ENCODE results near the gene GPR183.

Gene GPR183

GRCh38 chr13:99327761-99328160 lies 20.6 kb upstream of the GPR183 start:
- no peaks in the 10 kb centered on the region for H3K27me3 Mint-ChIP-seq

DNA sequence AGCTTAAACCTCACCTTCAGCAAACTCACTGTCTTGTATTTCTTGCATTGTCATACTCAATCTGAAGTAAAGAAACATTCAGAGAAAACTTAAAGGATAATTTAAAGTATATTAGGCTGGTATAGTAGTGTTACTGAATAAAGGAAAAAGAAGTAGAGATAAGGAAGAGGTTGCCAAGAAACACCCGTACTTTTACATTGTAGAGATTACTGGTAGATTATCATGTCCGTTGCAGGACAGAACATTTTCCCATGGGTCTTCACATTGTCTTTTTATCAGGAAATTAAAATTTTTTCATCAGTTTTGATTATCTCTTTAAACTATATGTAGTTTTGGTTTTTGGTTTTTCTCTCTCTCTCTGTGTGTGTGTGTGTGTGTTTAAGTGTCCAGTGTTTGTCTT lies 19.9 kb upstream of the GPR183 start:
- H3K27ac Mint-ChIP-seq, result no peak overlapping the region
- H3K4me1 Mint-ChIP-seq (ENCODE audit: low read depth), result peaks cover 78% of the 10 kb centered on the region
- H3K4me3 Mint-ChIP-seq, result no peak overlapping the region
- H3K27me3 Mint-ChIP-seq, result no peaks in the 10 kb centered on the region
- H3K36me3 Mint-ChIP-seq (ENCODE audit: low read depth), result peaks cover 75% of the 10 kb centered on the region
- DNase-seq, result no peak
- H3K9me3 Mint-ChIP-seq, result no peaks in the 10 kb centered on the region

More at GRCh38 chr13:99327761-99328160, 20.6 kb upstream of the GPR183 start:
- H3K36me3 Mint-ChIP-seq (ENCODE audit: low read depth), result peaks cover 81% of the 10 kb centered on the region
- H3K4me1 Mint-ChIP-seq (ENCODE audit: low read depth), result peaks cover 78% of the 10 kb centered on the region
- H3K9me3 Mint-ChIP-seq, result no peaks in the 10 kb centered on the region
- no peak overlapping the region for H3K4me3 Mint-ChIP-seq
- H3K27ac Mint-ChIP-seq, result no peak overlapping the region
- DNase-seq, result no peak

- Mint-ChIP-seq H3K27me3 (no peaks in the 10 kb centered on the region), H3K36me3 (ENCODE audit: low read depth) (peaks cover 68% of the 10 kb centered on the region), H3K9me3 (no peaks in the 10 kb centered on the region), H3K4me1 (ENCODE audit: low read depth) (peaks cover 78% of the 10 kb centered on the region), H3K4me3 (no peak overlapping the region), H3K27ac (peak overlapping the region; percentile 89)
- DNase-seq, result no peak
These were observed 18.8 kb upstream of the GPR183 start for GRCh38 chr13:99326012-99326411.

- Mint-ChIP-seq H3K4me1 (ENCODE audit: low read depth) (peaks cover 87% of the 10 kb centered on the region), H3K27me3 (no peaks in the 10 kb centered on the region), H3K36me3 (ENCODE audit: low read depth) (peaks cover 66% of the 10 kb centered on the region), H3K9me3 (no peaks in the 10 kb centered on the region), H3K4me3 (peak overlapping the region; percentile 34), H3K27ac (peak overlapping the region; percentile 98)
- no peak for DNase-seq
These were observed 16.3 kb upstream of the GPR183 start for GRCh38 chr13:99323488-99323887.

DNA sequence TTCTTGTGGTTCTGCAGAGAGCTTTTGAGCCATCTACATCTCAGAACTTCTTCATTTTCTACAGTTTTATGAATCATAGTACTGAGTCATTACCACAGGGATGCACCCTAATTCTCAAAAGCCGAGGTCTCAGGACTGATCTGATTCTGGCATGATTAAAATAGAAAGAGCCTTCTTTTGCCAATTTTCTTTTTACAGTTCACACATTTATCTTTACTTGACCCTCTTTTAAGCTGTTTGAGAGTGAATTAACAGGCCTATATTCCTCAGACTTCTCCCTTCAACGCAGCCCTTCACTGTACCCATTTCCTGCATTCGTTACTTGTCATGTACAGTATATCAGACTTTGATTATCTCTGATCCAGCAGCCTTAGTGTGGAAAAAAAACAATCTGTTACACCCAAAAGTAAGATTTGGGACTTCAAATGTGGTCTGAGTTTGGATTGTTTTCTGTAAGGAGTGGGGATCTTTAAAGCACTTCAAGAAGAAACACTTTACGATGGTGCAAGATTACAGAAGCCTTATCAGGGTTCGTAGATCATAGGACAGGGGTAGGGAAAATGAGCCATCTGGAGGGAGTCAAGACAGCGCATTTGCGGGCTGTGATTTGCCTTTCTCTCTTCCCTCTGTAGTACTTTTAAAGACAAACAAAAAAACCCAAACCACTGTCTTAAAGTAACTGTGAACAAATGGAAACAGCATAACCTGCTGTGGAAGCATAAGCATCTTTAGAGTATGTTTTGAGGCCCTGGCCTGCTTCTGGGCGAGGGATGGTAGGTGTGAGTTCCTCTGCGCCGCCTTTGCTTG lies 15.3 kb upstream of the GPR183 start:
- Mint-ChIP-seq H3K27ac (peak overlapping the region; percentile 98), H3K4me3 (peak overlapping the region; percentile 44), H3K4me1 (ENCODE audit: low read depth) (peaks cover 88% of the 10 kb centered on the region), H3K27me3 (no peaks in the 10 kb centered on the region), H3K9me3 (no peaks in the 10 kb centered on the region), H3K36me3 (ENCODE audit: low read depth) (peaks cover 72% of the 10 kb centered on the region)
- DNase-seq, result no peak

DNA sequence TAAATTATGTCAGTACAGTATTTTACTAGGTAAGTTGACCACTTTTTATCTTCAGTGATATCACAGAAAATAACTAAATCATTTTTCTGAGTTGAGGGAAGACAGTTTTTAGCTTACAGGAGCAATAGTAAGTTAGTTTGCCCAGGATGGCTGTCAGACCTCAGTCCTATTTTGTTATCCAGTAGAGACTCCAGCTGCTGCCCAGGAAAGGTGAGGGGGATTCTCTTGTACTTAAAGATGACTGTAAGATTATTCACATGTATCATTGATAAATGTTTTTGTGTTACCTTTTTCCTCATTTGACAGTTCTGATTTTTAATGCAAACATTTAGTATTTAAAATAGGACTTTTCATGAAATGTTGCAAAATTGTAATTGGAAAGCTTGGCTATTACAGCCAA lies 14.5 kb upstream of the GPR183 start:
- H3K4me3 Mint-ChIP-seq, result peak overlapping the region; percentile 44
- peaks cover 73% of the 10 kb centered on the region for H3K36me3 Mint-ChIP-seq (ENCODE audit: low read depth)
- H3K27me3 Mint-ChIP-seq, result no peaks in the 10 kb centered on the region
- H3K27ac Mint-ChIP-seq, result peak overlapping the region; percentile 98
- H3K9me3 Mint-ChIP-seq, result no peaks in the 10 kb centered on the region
- H3K4me1 Mint-ChIP-seq (ENCODE audit: low read depth), result peaks cover 89% of the 10 kb centered on the region
- DNase-seq, result no peak

GRCh38 chr13:99320693-99321481 lies 13.7 kb upstream of the GPR183 start:
- H3K9me3 Mint-ChIP-seq, result no peaks in the 10 kb centered on the region
- DNase-seq, result no peak
- peak overlapping the region; percentile 29 for H3K4me3 Mint-ChIP-seq
- H3K27ac Mint-ChIP-seq, result peak overlapping the region; percentile 98
- H3K27me3 Mint-ChIP-seq, result no peaks in the 10 kb centered on the region
- H3K36me3 Mint-ChIP-seq (ENCODE audit: low read depth), result peaks cover 74% of the 10 kb centered on the region
- peaks cover 89% of the 10 kb centered on the region for H3K4me1 Mint-ChIP-seq (ENCODE audit: low read depth)

- H3K4me1 Mint-ChIP-seq (ENCODE audit: low read depth), result peaks cover 87% of the 10 kb centered on the region
- no peaks in the 10 kb centered on the region for H3K9me3 Mint-ChIP-seq
- peak overlapping the region; percentile 2 for H3K4me3 Mint-ChIP-seq
- DNase-seq, result no peak
- H3K36me3 Mint-ChIP-seq (ENCODE audit: low read depth), result peaks cover 67% of the 10 kb centered on the region
- no peaks in the 10 kb centered on the region for H3K27me3 Mint-ChIP-seq
- H3K27ac Mint-ChIP-seq, result peak overlapping the region; percentile 99
These were observed 9.6 kb upstream of the GPR183 start for GRCh38 chr13:99316657-99317256.

DNA sequence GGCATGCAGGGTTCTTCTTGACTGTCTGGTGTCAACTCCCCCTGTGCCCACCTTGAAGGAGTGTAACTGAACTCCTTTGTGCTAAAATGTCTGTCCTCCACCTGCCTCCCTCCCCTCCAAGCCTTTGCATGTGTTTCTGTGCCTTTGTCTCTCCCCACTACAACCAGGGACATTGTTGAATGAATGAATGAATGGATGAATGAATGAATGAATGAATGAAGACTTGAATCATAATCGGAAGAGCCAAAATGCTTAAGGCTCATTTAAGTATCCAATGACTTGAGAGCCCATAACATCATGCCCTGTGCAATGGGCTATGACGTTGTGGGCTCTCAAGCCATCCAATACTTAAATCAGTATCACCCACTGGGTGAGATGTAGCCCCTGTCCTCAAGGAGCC lies 9.0 kb upstream of the GPR183 start:
- H3K36me3 Mint-ChIP-seq (ENCODE audit: low read depth), result peaks cover 67% of the 10 kb centered on the region
- no peak for DNase-seq
- H3K9me3 Mint-ChIP-seq, result no peaks in the 10 kb centered on the region
- H3K4me1 Mint-ChIP-seq (ENCODE audit: low read depth), result peaks cover 87% of the 10 kb centered on the region
- no peaks in the 10 kb centered on the region for H3K27me3 Mint-ChIP-seq
- H3K4me3 Mint-ChIP-seq, result no peak overlapping the region
- peak overlapping the region; percentile 99 for H3K27ac Mint-ChIP-seq

GRCh38 chr13:99315186-99315585 lies 8.0 kb upstream of the GPR183 start:
- H3K36me3 Mint-ChIP-seq (ENCODE audit: low read depth), result peaks cover 68% of the 10 kb centered on the region
- H3K27me3 Mint-ChIP-seq, result no peaks in the 10 kb centered on the region
- H3K27ac Mint-ChIP-seq, result peak overlapping the region; percentile 99
- no peak for DNase-seq
- peaks cover 88% of the 10 kb centered on the region for H3K4me1 Mint-ChIP-seq (ENCODE audit: low read depth)
- peak overlapping the region; percentile 69 for H3K4me3 Mint-ChIP-seq
- no peaks in the 10 kb centered on the region for H3K9me3 Mint-ChIP-seq

DNA sequence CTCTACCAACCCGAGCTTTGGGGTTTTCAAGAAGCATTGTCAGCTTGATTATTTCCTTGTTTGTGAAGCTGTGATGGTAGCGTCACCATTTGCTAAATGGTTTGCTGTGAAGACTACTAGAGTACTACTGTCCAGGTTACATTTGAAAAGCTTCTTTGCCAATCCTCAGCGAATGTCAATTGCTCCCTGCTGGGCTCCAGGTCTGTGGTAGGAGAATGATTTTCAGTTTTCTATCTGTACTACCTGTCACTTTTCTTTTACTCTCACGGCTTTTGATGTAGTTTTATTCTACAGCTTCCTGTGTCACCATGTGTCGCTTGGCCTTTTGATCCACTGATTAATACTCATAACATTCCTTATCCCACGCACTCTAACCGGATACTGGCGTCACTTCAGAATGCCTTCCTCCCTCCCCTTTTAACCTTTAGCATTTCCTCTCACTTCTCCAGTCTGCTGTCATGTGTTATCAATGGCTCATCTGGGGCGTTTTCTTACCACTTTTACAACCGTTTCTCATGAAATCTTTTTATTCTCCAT lies 7.5 kb upstream of the GPR183 start:
- H3K4me1 Mint-ChIP-seq (ENCODE audit: low read depth), result peaks cover 88% of the 10 kb centered on the region
- peaks cover 69% of the 10 kb centered on the region for H3K36me3 Mint-ChIP-seq (ENCODE audit: low read depth)
- no peaks in the 10 kb centered on the region for H3K27me3 Mint-ChIP-seq
- H3K27ac Mint-ChIP-seq, result peak overlapping the region; percentile 99
- peak overlapping the region; percentile 69 for H3K4me3 Mint-ChIP-seq
- peak; percentile 56 for DNase-seq
- no peaks in the 10 kb centered on the region for H3K9me3 Mint-ChIP-seq

- H3K36me3 Mint-ChIP-seq (ENCODE audit: low read depth), result peaks cover 69% of the 10 kb centered on the region
- H3K27me3 Mint-ChIP-seq, result no peaks in the 10 kb centered on the region
- peak overlapping the region; percentile 99 for H3K27ac Mint-ChIP-seq
- peak overlapping the region; percentile 69 for H3K4me3 Mint-ChIP-seq
- H3K9me3 Mint-ChIP-seq, result no peaks in the 10 kb centered on the region
- no peak for DNase-seq
- H3K4me1 Mint-ChIP-seq (ENCODE audit: low read depth), result peaks cover 89% of the 10 kb centered on the region
These were observed 6.7 kb upstream of the GPR183 start for GRCh38 chr13:99313941-99314340.

- H3K36me3 Mint-ChIP-seq (ENCODE audit: low read depth), result peaks cover 68% of the 10 kb centered on the region
- H3K4me1 Mint-ChIP-seq (ENCODE audit: low read depth), result peaks cover 89% of the 10 kb centered on the region
- no peaks in the 10 kb centered on the region for H3K9me3 Mint-ChIP-seq
- peak overlapping the region; percentile 99 for H3K27ac Mint-ChIP-seq
- H3K27me3 Mint-ChIP-seq, result no peaks in the 10 kb centered on the region
- H3K4me3 Mint-ChIP-seq, result peak overlapping the region; percentile 69
- no peak for DNase-seq
These were observed 6.3 kb upstream of the GPR183 start for GRCh38 chr13:99313501-99313900.

- Mint-ChIP-seq H3K27ac (peak overlapping the region; percentile 99), H3K4me1 (ENCODE audit: low read depth) (peaks cover 94% of the 10 kb centered on the region), H3K36me3 (ENCODE audit: low read depth) (peaks cover 66% of the 10 kb centered on the region), H3K4me3 (peak overlapping the region; percentile 68), H3K9me3 (no peaks in the 10 kb centered on the region), H3K27me3 (no peaks in the 10 kb centered on the region)
- no peak for DNase-seq
These were observed 5.3 kb upstream of the GPR183 start for GRCh38 chr13:99312493-99312883.
